Mesenchymal stem cell (in vitro differentiated cells and primary cell): ENCODE measurements around the gene RTN3.

Source experiments
- DNase-seq: peaks from one replicate; pipeline ENCODE4 v3.0.0-alpha.2; 2013
- H2AFZ ChIP-seq: one replicate; pipeline ENCODE4 v1.6.1; 2013; ENCODE audit warnings: low read depth, mild to moderate bottlenecking, control low read depth, inconsistent platforms, low read length, moderate library complexity
- H2AK5ac ChIP-seq: 2 replicates; pipeline ENCODE4 v1.6.1; 2013; ENCODE audit warnings: low read length, moderate library complexity, mild to moderate bottlenecking, inconsistent platforms; ENCODE audit not compliant: severe bottlenecking
- H2BK120ac ChIP-seq: one replicate; pipeline ENCODE4 v1.6.1; 2013; ENCODE audit warnings: low read depth, mild to moderate bottlenecking, inconsistent platforms, low read length, moderate library complexity
- H2BK12ac ChIP-seq, 2 experiments: one replicate each; pipeline ENCODE4 v1.6.1; 2013; ENCODE audit warnings: inconsistent platforms in 2 of 2, low read length in 2 of 2, mild to moderate bottlenecking in 2 of 2, moderate library complexity in 2 of 2, control low read depth in 1 of 2
- H2BK15ac ChIP-seq: one replicate; pipeline ENCODE4 v1.6.1; 2013; ENCODE audit warnings: mild to moderate bottlenecking, low read depth, inconsistent platforms; ENCODE audit not compliant: poor library complexity, severe bottlenecking
- H2BK5ac ChIP-seq: 2 replicates; pipeline ENCODE4 v1.6.1; 2013; ENCODE audit warnings: low read depth, mild to moderate bottlenecking, low read length, control low read depth, inconsistent platforms; ENCODE audit not compliant: poor library complexity, severe bottlenecking
- H3K14ac ChIP-seq, 2 experiments: one replicate each; pipeline ENCODE4 v1.6.1; 2013; ENCODE audit warnings: inconsistent platforms in 2 of 2, low read length in 2 of 2, control low read depth in 1 of 2, mild to moderate bottlenecking in 1 of 2, moderate library complexity in 1 of 2
- H3K18ac ChIP-seq, 2 experiments: one replicate each; pipeline ENCODE4 v1.6.1; 2013; ENCODE audit warnings: inconsistent platforms in 2 of 2, low read length in 2 of 2, control low read depth in 1 of 2, low read depth in 1 of 2, mild to moderate bottlenecking in 1 of 2
- H3K23ac ChIP-seq, 2 experiments: one replicate each; pipeline ENCODE4 v1.6.1; 2013; ENCODE audit warnings: inconsistent platforms in 2 of 2, low read length in 2 of 2, mild to moderate bottlenecking in 2 of 2, moderate library complexity in 2 of 2, control low read depth in 1 of 2
- H3K27ac ChIP-seq: 2 replicates; pipeline ENCODE4 v1.5.1; 2013; ENCODE audit warnings: mild to moderate bottlenecking, moderate library complexity, low read length, control low read depth, inconsistent platforms; ENCODE audit not compliant: poor library complexity, severe bottlenecking
- H3K27me3 ChIP-seq, 2 experiments: 2 replicates each; pipeline versions ENCODE4 v1.6.1 to v1.7.0; 2013; ENCODE audit warnings: low read length in 2 of 2, mild to moderate bottlenecking in 2 of 2, moderate library complexity in 2 of 2, control low read depth in 1 of 2, inconsistent platforms in 1 of 2; ENCODE audit not compliant: control insufficient read depth in 1 of 2, insufficient read depth in 1 of 2
- H3K36me3 ChIP-seq, 2 experiments: 2 replicates each; pipeline versions ENCODE4 v1.6.1 to v1.7.0; 2013; ENCODE audit warnings: low read length in 2 of 2, control low read depth in 1 of 2, inconsistent platforms in 1 of 2, low read depth in 1 of 2, mild to moderate bottlenecking in 1 of 2; ENCODE audit not compliant: insufficient read depth in 2 of 2, control insufficient read depth in 1 of 2
- H3K4ac ChIP-seq, 2 experiments: one replicate each; pipeline ENCODE4 v1.6.1; 2013; ENCODE audit warnings: inconsistent platforms in 2 of 2, low read length in 2 of 2, mild to moderate bottlenecking in 2 of 2, moderate library complexity in 2 of 2, control low read depth in 1 of 2, low read depth in 1 of 2
- H3K4me1 ChIP-seq: 2 replicates; pipeline ENCODE4 v1.6.1; 2013; ENCODE audit warnings: low read depth, low read length, control low read depth; ENCODE audit not compliant: control insufficient read depth, insufficient read depth
- H3K4me2 ChIP-seq: 2 replicates; pipeline ENCODE4 v1.6.1; 2013; ENCODE audit warnings: low read length, mild to moderate bottlenecking, inconsistent platforms; ENCODE audit not compliant: poor library complexity, severe bottlenecking
- H3K4me3 ChIP-seq, 2 experiments: 2 replicates each; pipeline versions ENCODE4 v1.5.1 to v1.7.0; 2013; ENCODE audit warnings: low read length in 2 of 2, mild to moderate bottlenecking in 2 of 2, control low read depth in 1 of 2, low read depth in 1 of 2; ENCODE audit not compliant: insufficient read depth in 1 of 2
- H3K79me1 ChIP-seq: replicated peaks from 2 replicates; pipeline ENCODE4 v1.6.1; 2013; ENCODE audit warnings: mild to moderate bottlenecking, control low read depth, low read length, inconsistent platforms; ENCODE audit not compliant: poor library complexity, severe bottlenecking
- H3K9ac ChIP-seq: 2 replicates; pipeline ENCODE4 v1.7.0; 2013; ENCODE audit warnings: mild to moderate bottlenecking, low read length, moderate library complexity
- H3K9me3 ChIP-seq: 2 replicates; pipeline ENCODE4 v1.7.0; 2013; ENCODE audit warnings: mild to moderate bottlenecking, low read length; ENCODE audit not compliant: control insufficient read depth
- H4K8ac ChIP-seq: one replicate; pipeline ENCODE4 v1.6.1; 2013; ENCODE audit warnings: inconsistent platforms, mild to moderate bottlenecking, low read length, moderate library complexity
- H4K91ac ChIP-seq: one replicate; pipeline ENCODE4 v1.6.1; 2013; ENCODE audit warnings: mild to moderate bottlenecking, low read length, inconsistent platforms
- WGBS: methylation state at CpG from one replicate; pipeline ENCODE4 v1.1.7; 2013; ENCODE audit warnings: mixed read lengths; 5-methylcytosine and 5-hydroxymethylcytosine counted together

Gene RTN3

DNA sequence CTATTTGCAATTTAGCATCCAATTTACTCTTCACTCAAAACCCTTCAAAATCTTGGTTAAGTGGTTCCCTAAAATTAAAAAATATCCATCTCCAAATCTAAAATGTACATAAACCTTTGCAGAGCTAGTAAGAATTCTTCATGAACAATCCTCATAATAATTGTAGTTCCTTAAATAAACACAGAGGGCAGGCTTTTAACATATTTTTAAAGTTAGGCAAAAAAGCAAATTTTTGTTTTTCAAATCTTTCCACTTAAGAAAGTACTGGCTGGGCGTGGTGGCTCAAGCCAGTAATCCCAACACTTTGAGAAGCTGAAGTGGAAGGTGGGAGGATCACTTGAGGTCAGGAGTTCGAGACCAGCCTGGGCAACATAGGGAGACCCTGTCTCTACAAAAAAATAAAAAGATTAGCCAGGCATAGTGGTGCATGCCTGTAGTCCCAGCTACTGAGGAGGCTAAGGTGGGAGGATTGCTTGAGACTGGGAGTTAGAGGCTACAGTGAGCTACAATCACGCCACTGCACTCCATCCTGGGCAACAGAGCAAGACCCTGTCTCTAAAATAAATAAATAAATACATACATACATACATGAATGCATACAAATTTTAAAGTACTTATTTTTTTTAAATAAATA lies 42.0 kb upstream of the RTN3 start:
- no peak overlapping the region for H3K27ac ChIP-seq

GRCh38 chr11:63641727-63642126 lies 39.6 kb upstream of the RTN3 start:
- H3K4me1 ChIP-seq = no peaks in the 10 kb centered on the region
- H3K4me2 ChIP-seq = no peak overlapping the region
- no peak overlapping the region for H2BK120ac ChIP-seq
- H3K79me1 ChIP-seq = peaks cover 12% of the 10 kb centered on the region
- H2BK5ac ChIP-seq = peak overlapping the region; percentile 38
- no peak overlapping the region for H2AK5ac ChIP-seq
- no peak overlapping the region for H3K27ac ChIP-seq
- DNase-seq = no peak
- no peaks in the 10 kb centered on the region for H3K9me3 ChIP-seq
- no peak overlapping the region for H3K18ac ChIP-seq
- no peaks in the 10 kb centered on the region for H3K27me3 ChIP-seq
- H3K36me3 ChIP-seq = peaks cover 25 to 91% of the 10 kb centered on the region in 2 experiments
- no peak overlapping the region for H3K4me3 ChIP-seq
- H3K23ac ChIP-seq = no peak overlapping the region
- H2BK15ac ChIP-seq = no peak overlapping the region
- H4K8ac ChIP-seq = no peak overlapping the region
- H3K9ac ChIP-seq = peak overlapping the region; percentile 49
- H2AFZ ChIP-seq = no peak overlapping the region
- no peak overlapping the region for H4K91ac ChIP-seq
- H2BK12ac ChIP-seq = no peak overlapping the region
- no peak overlapping the region for H3K14ac ChIP-seq
- no peak overlapping the region for H3K4ac ChIP-seq

More for the DNA sequence above, 42.0 kb upstream of the RTN3 start:
- no peaks in the 10 kb centered on the region for H3K27me3 ChIP-seq
- 97% methylated on average over 2 of the region's 3 CpGs for WGBS
- H3K4me1 ChIP-seq = peaks cover 2% of the 10 kb centered on the region
- H2BK120ac ChIP-seq = no peak overlapping the region
- H3K9ac ChIP-seq = no peak overlapping the region
- no peak overlapping the region for H2BK5ac ChIP-seq
- H3K18ac ChIP-seq = no peak overlapping the region
- H3K4me3 ChIP-seq = no peak overlapping the region
- H3K23ac ChIP-seq = no peak overlapping the region
- no peak overlapping the region for H2BK15ac ChIP-seq
- no peak overlapping the region for H3K14ac ChIP-seq
- DNase-seq = peak; percentile 21
- no peak overlapping the region for H2BK12ac ChIP-seq
- no peak overlapping the region for H2AK5ac ChIP-seq
- H2AFZ ChIP-seq = no peak overlapping the region
- H3K36me3 ChIP-seq = peaks cover 21 to 90% of the 10 kb centered on the region in 2 experiments
- H4K8ac ChIP-seq = no peak overlapping the region
- H3K4me2 ChIP-seq = no peak overlapping the region
- H3K9me3 ChIP-seq = no peaks in the 10 kb centered on the region
- H4K91ac ChIP-seq = no peak overlapping the region
- H3K79me1 ChIP-seq = peaks cover 12% of the 10 kb centered on the region
- H3K4ac ChIP-seq = no peak overlapping the region

GRCh38 chr11:63643205-63643604 lies 38.1 kb upstream of the RTN3 start:
- H3K14ac ChIP-seq = no peak overlapping the region
- H3K4me3 ChIP-seq = no peak overlapping the region
- H3K23ac ChIP-seq = no peak overlapping the region
- no peak overlapping the region for H3K18ac ChIP-seq
- no peak overlapping the region for H3K9ac ChIP-seq
- H4K91ac ChIP-seq = no peak overlapping the region
- H3K79me1 ChIP-seq = peaks cover 15% of the 10 kb centered on the region
- no peaks in the 10 kb centered on the region for H3K4me1 ChIP-seq
- H3K9me3 ChIP-seq = no peaks in the 10 kb centered on the region
- H3K4me2 ChIP-seq = no peak overlapping the region
- no peak for DNase-seq
- no peak overlapping the region for H2BK120ac ChIP-seq
- no peak overlapping the region for H2BK12ac ChIP-seq
- H2AFZ ChIP-seq = no peak overlapping the region
- H2BK5ac ChIP-seq = no peak overlapping the region
- no peak overlapping the region for H4K8ac ChIP-seq
- H3K27ac ChIP-seq = no peak overlapping the region
- WGBS = 93% methylated on average over 3 of the region's 3 CpGs
- H2BK15ac ChIP-seq = no peak overlapping the region
- H3K4ac ChIP-seq = no peak overlapping the region
- H3K36me3 ChIP-seq = peaks cover 25 to 92% of the 10 kb centered on the region in 2 experiments
- H2AK5ac ChIP-seq = no peak overlapping the region
- H3K27me3 ChIP-seq = no peaks in the 10 kb centered on the region

DNA sequence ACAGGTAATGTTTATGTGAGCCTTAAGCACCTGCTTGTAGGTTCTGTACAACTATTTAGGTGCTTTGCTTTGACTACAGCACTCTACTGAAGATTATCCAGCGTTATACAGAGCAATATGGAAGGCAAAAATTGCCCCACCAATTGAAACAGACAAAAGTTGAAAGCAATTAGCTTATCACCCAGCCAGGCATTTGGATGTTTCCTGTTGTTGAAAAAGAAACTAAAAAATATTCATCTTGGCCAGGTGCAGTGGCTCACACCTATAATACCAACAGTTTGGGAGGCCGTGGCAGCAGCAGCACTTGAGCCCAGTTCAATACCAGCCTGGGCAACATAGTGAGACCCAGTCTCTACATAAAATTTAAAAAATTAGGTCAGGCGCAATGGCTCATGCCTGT lies 28.6 kb upstream of the RTN3 start:
- H3K27ac ChIP-seq = no peak overlapping the region
- H3K4me1 ChIP-seq = no peaks in the 10 kb centered on the region
- no peak overlapping the region for H2AFZ ChIP-seq
- no peaks in the 10 kb centered on the region for H3K9me3 ChIP-seq
- no peak overlapping the region for H3K23ac ChIP-seq
- no peak overlapping the region for H2BK5ac ChIP-seq
- H3K4me3 ChIP-seq = no peak overlapping the region
- H3K36me3 ChIP-seq = peaks cover 24 to 82% of the 10 kb centered on the region in 2 experiments
- H3K27me3 ChIP-seq = no peaks in the 10 kb centered on the region
- no peak overlapping the region for H2AK5ac ChIP-seq
- H4K8ac ChIP-seq = no peak overlapping the region
- no peak overlapping the region for H3K9ac ChIP-seq
- H3K18ac ChIP-seq = no peak overlapping the region
- H3K4ac ChIP-seq = no peak overlapping the region
- H3K4me2 ChIP-seq = no peak overlapping the region
- H2BK12ac ChIP-seq = no peak overlapping the region
- H3K79me1 ChIP-seq = peaks cover 22% of the 10 kb centered on the region
- no peak overlapping the region for H3K14ac ChIP-seq
- WGBS = 99% methylated on average over 3 of the region's 3 CpGs
- no peak for DNase-seq
- no peak overlapping the region for H4K91ac ChIP-seq
- no peak overlapping the region for H2BK15ac ChIP-seq
- H2BK120ac ChIP-seq = no peak overlapping the region
